Breast epithelium (tissue), 3 donors: Measurements from ENCODE around the gene FSHR.

Source experiments
- CTCF ChIP-seq, 3 donors: fragments of 450-650 bp; IDR thresholded peaks; one replicate each; pipeline ENCODE4 v1.5.1; 2016 to 2017; ENCODE audit warnings: antibody characterized with exemption in 3 of 3, mild to moderate bottlenecking in 3 of 3, moderate library complexity in 3 of 3
- POLR2A ChIP-seq: fragments of 450-650 bp; IDR thresholded peaks from one replicate; pipeline ENCODE4 v1.6.1; 2016; ENCODE audit warnings: antibody characterized with exemption, mild to moderate bottlenecking, moderate library complexity
- POLR2AphosphoS5 ChIP-seq, 3 donors: sonication (generic); formaldehyde crosslinking; IDR thresholded peaks; one replicate each; pipeline ENCODE4 v1.6.1; 2017; ENCODE audit warnings: antibody characterized with exemption in 3 of 3

GRCh38 chr2:48980846-48981245 lies 173.5 kb downstream of the FSHR start:
- TF ChIP-seq POLR2A (no peak), CTCF (IDR thresholded peaks at IDR 0.05) (no peak), POLR2AphosphoS5 (IDR thresholded peaks at IDR 0.05) (no peak)
